Stimulated activated CD4-positive, alpha-beta T cell treated with anti-CD3 and anti-CD28 coated beads, Interleukin-4, amount 100 ng/mL, for 4 hours (primary cell): Measurements from ENCODE around the gene PRSS1.
A peak's percentile ranks its signal among the peaks of the same experiment; 100 is the strongest.

Experiments used
- DNase-seq, 2 experiments: peaks; one replicate each; pipeline ENCODE4 v3.0.0-alpha.2; 2020

The PRSS1 gene

DNA sequence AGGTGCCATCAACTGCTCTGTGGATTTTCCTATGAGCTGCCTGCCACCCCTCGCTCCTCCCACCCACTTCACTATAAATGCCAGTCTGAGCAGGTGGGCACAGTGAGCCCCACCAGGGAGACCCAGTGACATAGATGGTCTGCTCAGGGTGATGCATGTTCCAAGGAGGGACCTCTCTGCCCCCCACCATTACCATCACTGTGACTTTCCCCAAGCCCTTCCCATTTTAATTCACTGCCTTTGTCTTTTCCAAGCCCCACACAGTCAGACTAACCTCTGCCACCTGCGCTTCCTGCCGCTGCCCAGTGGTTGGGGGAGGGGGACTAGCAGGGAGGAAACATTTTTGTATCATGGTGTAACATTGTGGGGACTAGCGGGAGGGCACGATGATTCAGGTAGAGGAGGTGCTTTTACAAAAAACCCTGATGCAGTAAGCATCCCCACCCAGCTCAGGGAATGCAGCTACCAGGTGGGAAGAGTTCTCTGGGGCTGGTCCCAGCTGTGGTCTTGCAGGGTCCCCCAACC is 46.1 kb downstream of the PRSS1 start:
- peak; percentile 55 to 78 for DNase-seq

DNA sequence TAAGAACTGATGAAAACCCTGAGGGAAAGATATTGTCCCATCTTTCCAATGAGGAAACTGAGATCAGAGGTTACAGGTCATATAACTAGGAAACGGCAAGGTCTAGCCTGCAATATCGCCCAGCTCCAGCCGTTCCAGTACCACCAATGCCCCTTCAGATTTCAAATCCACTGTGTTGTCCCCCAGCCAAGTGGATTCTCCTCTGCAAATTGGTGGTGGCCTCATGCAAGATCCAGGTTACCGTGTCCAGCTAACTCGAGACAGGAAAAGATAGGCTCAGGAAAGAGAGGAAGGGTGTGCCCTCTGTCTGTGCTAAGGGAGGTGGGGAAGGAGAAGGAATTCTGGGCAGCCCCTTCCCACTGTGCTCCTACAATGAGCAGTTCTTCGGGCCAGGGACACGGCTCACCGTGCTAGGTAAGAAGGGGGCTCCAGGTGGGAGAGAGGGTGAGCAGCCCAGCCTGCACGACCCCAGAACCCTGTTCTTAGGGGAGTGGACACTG is 46.8 kb downstream of the PRSS1 start:
- DNase-seq, result no peak

GRCh38 chr7:142796501-142797390 is 47.5 kb downstream of the PRSS1 start:
- no peak for DNase-seq

DNA sequence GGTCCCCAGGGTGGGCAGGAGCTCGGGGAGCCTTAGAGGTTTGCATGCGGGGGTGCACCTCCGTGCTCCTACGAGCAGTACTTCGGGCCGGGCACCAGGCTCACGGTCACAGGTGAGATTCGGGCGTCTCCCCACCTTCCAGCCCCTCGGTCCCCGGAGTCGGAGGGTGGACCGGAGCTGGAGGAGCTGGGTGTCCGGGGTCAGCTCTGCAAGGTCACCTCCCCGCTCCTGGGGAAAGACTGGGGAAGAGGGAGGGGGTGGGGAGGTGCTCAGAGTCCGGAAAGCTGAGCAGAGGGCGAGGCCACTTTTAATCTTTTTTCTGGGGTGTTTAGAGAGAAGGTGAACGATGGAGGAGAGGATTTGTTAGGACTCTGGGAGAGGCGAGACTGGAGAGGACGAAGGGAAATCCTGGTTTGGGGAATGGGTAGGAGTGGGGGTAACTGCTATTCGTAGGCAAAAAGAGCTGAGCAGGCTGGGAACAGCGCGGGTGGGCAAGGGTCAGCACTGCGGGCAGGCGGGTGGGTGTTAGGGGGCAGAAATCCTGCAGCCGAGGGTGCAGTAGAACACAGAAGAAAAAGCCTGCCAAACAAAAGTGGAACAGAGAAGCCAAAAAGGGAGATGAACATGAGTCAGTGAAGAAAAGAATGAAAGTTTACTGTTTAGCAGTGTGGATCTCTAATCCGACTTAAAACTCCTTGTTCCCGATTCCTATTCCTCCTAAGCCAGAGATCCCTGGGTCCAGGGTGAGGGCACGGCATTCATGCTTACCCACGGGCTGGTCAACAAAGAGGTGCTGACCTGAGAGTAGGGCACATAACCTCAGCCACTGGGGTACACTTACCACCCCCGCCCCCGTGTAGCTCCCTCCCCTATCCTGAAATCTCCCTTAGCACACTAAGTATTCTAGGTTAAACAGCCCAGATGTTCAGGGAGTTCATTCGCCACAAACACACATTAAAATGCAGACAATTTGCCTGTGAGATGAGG is 48.4 kb downstream of the PRSS1 start:
- no peak for DNase-seq

- no peak for DNase-seq
Observed at GRCh38 chr7:142798451-142799436, 49.5 kb downstream of the PRSS1 start.

GRCh38 chr7:142799437-142799835 is 50.2 kb downstream of the PRSS1 start:
- DNase-seq, result no peak

DNA sequence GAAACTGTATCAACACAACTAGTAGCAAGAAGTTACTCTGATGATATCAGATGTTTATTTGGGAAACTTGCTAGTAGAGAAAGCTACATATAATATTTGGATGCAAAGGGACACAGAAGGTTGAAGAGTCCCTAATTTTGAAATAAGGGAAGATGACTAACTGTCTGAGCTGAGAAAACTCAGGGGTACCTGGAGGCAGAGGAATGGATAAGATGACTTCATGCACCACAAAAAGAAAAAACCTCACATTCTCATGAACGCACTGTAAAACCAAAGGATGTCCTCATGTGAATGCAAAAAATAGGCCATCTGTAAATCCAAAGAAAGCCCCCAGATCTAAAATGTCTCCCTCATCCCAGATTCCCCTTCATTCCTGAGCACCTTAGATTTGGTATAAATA is 50.8 kb downstream of the PRSS1 start:
- DNase-seq, result no peak

DNA sequence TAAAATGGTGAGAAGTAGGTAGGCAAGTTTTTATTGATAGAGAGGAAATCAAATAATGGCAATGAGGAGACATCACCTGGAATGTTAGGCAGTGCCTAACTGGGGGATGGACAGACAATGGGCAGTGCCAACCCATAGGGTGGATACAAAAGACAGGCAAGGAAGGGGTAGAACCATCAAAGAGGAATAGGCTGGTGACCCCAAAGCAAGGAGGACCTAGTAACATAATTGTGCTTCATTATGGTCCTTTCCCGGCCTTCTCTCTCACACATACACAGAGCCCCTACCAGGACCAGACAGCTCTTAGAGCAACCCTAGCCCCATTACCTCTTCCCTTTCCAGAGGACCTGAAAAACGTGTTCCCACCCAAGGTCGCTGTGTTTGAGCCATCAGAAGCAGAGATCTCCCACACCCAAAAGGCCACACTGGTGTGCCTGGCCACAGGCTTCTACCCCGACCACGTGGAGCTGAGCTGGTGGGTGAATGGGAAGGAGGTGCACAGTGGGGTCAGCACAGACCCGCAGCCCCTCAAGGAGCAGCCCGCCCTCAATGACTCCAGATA is 51.5 kb downstream of the PRSS1 start:
- no peak for DNase-seq

GRCh38 chr7:142801601-142802295 is 52.5 kb downstream of the PRSS1 start:
- DNase-seq, result no peak

DNA sequence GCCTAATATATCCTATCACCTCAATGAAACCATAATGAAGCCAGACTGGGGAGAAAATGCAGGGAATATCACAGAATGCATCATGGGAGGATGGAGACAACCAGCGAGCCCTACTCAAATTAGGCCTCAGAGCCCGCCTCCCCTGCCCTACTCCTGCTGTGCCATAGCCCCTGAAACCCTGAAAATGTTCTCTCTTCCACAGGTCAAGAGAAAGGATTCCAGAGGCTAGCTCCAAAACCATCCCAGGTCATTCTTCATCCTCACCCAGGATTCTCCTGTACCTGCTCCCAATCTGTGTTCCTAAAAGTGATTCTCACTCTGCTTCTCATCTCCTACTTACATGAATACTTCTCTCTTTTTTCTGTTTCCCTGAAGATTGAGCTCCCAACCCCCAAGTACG is 53.0 kb downstream of the PRSS1 start:
- DNase-seq, result no peak
